ENCODE data around the gene MAST4. TPM values are rescaled to one million over a fixed set of nuclear protein-coding genes. Genes with fewer than 3 reads are reported as not detected.

Gene MAST4
- total and polyA plus RNA-seq, 2 of the 8 experiments (the other 6 are each of a cell fraction or from before 2014, with no cell fraction given) = 1.5 to 2.6 TPM

DNA sequence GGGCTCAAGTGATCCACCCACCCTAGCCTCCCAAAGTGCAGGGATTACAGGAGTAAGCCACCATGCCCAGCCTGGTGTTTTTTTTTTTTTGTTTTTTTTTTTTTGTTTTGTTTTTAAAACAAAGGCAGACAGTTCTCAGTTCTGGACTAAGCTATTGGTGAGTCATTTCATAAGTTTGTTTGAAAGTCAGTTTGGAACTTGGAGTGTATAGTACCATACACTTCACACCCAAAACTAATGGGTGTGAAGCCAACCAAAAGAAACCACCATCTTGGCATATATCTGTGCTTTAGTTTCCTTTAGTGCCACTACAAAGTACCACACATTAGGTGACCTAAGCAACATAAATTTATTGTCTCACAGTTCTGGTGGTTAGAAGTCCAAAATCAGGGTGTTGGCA lies 13.4 kb downstream of the MAST4 start (continued):
- TF ChIP-seq, protein P1, sequence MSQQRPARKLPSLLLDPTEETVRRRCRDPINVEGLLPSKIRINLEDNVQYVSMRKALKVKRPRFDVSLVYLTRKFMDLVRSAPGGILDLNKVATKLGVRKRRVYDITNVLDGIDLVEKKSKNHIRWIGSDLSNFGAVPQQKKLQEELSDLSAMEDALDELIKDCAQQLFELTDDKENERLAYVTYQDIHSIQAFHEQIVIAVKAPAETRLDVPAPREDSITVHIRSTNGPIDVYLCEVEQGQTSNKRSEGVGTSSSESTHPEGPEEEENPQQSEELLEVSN (IDR thresholded peaks at IDR 0.05) = no peak
- TF ChIP-seq FOSL1 (IDR thresholded peaks at IDR 0.05; ENCODE audit: insufficient read depth, low read depth, low read length) = no peak
- no peak for TF ChIP-seq TAF1 (IDR thresholded peaks at IDR 0.05; ENCODE audit: low read depth, low read length)

All from H1 (cell line).